RPMI7951 (cell line): ENCODE data around the gene OR4C11. TPM values are rescaled to one million over a fixed set of nuclear protein-coding genes. Genes with fewer than 3 reads are reported as not detected.

Experiments used
- DNase-seq: peaks from one replicate; pipeline ENCODE4 v3.0.0-alpha.2; 2012; ENCODE audit warnings: low read depth
- total RNA-seq: library from RNA; depleted of rRNA; stranded (reverse); fragments of >200 nt; shearing (Covaris generic); gene quantifications from 2 replicates; pipeline ENCODE4 v1.2.3, GENCODE V29; 2014; rRNA removed

Gene OR4C11
- total RNA-seq, result not detected in 2 replicates

- no peak for DNase-seq
These were observed at the start of gene OR4C11 for GRCh38 chr11:55607545-55607944. Gene OR4C11 (minus strand): TSS chr11:55607645. CDS start chr11:55604373, 3,272 bp downstream.

GRCh38 chr11:55655096-55655495, 47.7 kb upstream of the OR4C11 start:
- DNase-seq, result no peak

- no peak for DNase-seq
These were observed 45.1 kb upstream of the OR4C11 start for GRCh38 chr11:55652560-55652959.

DNA sequence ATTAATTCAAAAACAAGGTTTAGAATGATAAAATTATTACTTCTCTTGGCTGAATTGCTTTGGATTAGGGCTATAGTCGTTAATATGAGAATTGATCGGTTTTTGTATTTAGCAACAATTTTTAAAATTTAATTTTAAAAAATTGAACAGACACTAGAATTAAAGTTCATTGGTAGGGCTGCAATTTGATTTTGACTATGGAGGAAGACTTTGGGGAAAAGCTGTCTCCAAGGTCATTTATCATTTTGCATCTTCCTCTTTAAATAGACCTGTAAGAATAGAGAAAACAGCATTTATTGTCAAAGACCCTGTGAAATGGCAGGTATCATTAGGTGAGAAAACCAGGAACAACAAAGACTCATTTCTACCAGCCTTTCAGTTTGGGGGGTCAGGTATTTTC, 40.6 kb upstream of the OR4C11 start, which contains the start of gene OR4S2:
Gene OR4S2, plus strand, starts transcription at position 301 of the 400 bp plus-strand sequence. CDS start 2,577 bp downstream, outside the sequence.
- DNase-seq, result no peak

DNA sequence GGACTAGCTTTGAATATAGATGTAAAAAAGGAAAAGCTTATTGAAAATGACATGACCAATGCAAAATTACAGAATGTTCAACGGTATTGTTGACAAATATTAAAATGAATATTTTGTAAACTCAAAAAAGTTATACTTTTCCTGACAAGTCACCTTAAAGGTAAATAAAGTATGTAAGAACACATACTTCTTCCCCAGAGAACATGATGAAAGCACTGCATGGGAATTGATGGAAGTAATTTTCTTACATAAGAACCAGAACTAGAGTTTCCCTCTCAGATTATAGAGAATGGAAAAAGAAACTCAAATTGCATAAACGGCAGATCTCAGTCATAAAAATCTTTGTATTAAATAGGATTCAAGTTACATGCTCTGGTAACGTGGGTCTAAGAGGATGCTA, 27.4 kb upstream of the OR4C11 start, which contains the start of gene OR4P4:
Gene OR4P4, plus strand, starts transcription at position 301 of the 400 bp plus-strand sequence.
- no peak for DNase-seq

- no peak for DNase-seq
These were observed 17.1 kb upstream of the OR4C11 start for GRCh38 chr11:55624531-55624930.

GRCh38 chr11:55572548-55572947, 34.9 kb downstream of the OR4C11 start:
- DNase-seq, result no peak

- no peak for DNase-seq
These were observed 35.6 kb downstream of the OR4C11 start, which contains the start of gene OR4C16 for GRCh38 chr11:55571828-55572227. Gene OR4C16 (plus strand): TSS chr11:55572128. CDS start chr11:55572128, 0 bp downstream.

GRCh38 chr11:55554169-55554568, 53.3 kb downstream of the OR4C11 start, which contains the start of gene OR4C15:
Gene OR4C15 (plus strand): TSS chr11:55554469. CDS start chr11:55554469, 0 bp downstream.
- no peak for DNase-seq

Other genes with a start within 250 kb of the OR4C11 start
- gene OR4A15, start 239.7 kb downstream of the OR4C11 start, total RNA-seq, result not detected in 2 replicates
- not detected in 2 replicates for gene OR4C15, start 53.2 kb downstream of the OR4C11 start, total RNA-seq
- not detected in 2 replicates for gene OR4C16, start 35.5 kb downstream of the OR4C11 start, total RNA-seq
- gene OR4P4, start 27.5 kb upstream of the OR4C11 start, total RNA-seq, result not detected in 2 replicates
- not detected in 2 replicates for gene OR4S2, start 40.7 kb upstream of the OR4C11 start, total RNA-seq
- not detected in 2 replicates for gene OR4C6, start 54.6 kb upstream of the OR4C11 start, total RNA-seq
- not detected in 2 replicates for gene OR5D13, start 165.8 kb upstream of the OR4C11 start, total RNA-seq
- not detected in 2 replicates for gene OR5D14, start 187.9 kb upstream of the OR4C11 start, total RNA-seq
- gene OR5L1, start 203.7 kb upstream of the OR4C11 start, total RNA-seq, result not detected in 2 replicates
- not detected in 2 replicates for gene OR5D18, start 212.0 kb upstream of the OR4C11 start, total RNA-seq
- not detected in 2 replicates for gene OR5L2, start 219.6 kb upstream of the OR4C11 start, total RNA-seq
- gene OR5D16, start 231.1 kb upstream of the OR4C11 start, total RNA-seq, result not detected in 2 replicates